Peyer's patch (tissue), 4 donors: Measurements from ENCODE around the gene RGS17. TPM values are rescaled to one million over a fixed set of nuclear protein-coding genes. Genes with fewer than 3 reads are reported as not detected.
"Not testable (repeated sequence)": the region's sequence is repeated elsewhere in the genome, so short reads cannot be mapped to it uniquely, and the experiment has no call there.

Source experiments
- DNase-seq, 3 donors: peaks; one replicate each; pipeline ENCODE4 v3.0.0-alpha.2; 2017 to 2019
- H3K27ac ChIP-seq, 4 donors: fragments of 200-600 bp; sonication (generic); one replicate each; pipeline ENCODE4 v1.5.1; 2016 to 2019
- H3K27me3 ChIP-seq, 2 donors: fragments of 200-600 bp; sonication (generic); one replicate each; pipeline ENCODE4 v1.5.1; 2019
- H3K36me3 ChIP-seq, 3 donors: fragments of 200-600 bp; sonication (generic); one replicate each; pipeline ENCODE4 v1.5.1; 2016 to 2019
- H3K4me1 ChIP-seq, 4 donors: fragments of 200-600 bp; sonication (generic); one replicate each; pipeline ENCODE4 v1.5.1; 2016 to 2019
- H3K4me3 ChIP-seq, 4 donors: fragments of 200-600 bp; sonication (generic); 1 replicate in 3 of 4; 2 replicates in 1 of 4; pipeline ENCODE4 v1.5.1; 2016 to 2019; ENCODE audit warnings: mild to moderate bottlenecking in 1 of 4
- H3K9me3 ChIP-seq, 4 donors: fragments of 200-600 bp; sonication (generic); one replicate each; pipeline ENCODE4 v1.5.1; 2016 to 2019; ENCODE audit warnings: mild to moderate bottlenecking in 1 of 4
- CTCF ChIP-seq, 6 experiments: fragments of 450-650 bp in 4 of 6; fragments of 200-600 bp in 2 of 6; sonication (generic) in 1 of 6; IDR thresholded peaks; one replicate each; pipeline ENCODE4 v1.5.1; 2017 to 2019; ENCODE audit warnings: antibody characterized with exemption in 6 of 6, mild to moderate bottlenecking in 3 of 6, moderate library complexity in 1 of 6
- POLR2A ChIP-seq, 2 donors: fragments of 450-650 bp; IDR thresholded peaks; one replicate each; pipeline ENCODE4 v1.5.1; 2017; ENCODE audit warnings: antibody characterized with exemption in 2 of 2, mild to moderate bottlenecking in 2 of 2, moderate library complexity in 2 of 2
- total RNA-seq, 4 donors: library from RNA; depleted of rRNA; stranded (reverse); fragments of >200 nt; gene quantifications; one replicate each; pipeline ENCODE4 v1.1.0, GENCODE V29; 2016

RGS17 gene
- total RNA-seq, 4 donors from 2014 or later: 0.18 to 2.5 (median 0.67) TPM; not detected in 1

- no peak overlapping the region for H3K4me3 ChIP-seq
- H3K9me3 ChIP-seq: no peaks in the 10 kb centered on the region
- no peak overlapping the region for H3K27ac ChIP-seq
- no peaks in the 10 kb centered on the region for H3K4me1 ChIP-seq
- H3K27me3 ChIP-seq: no peaks in the 10 kb centered on the region
- DNase-seq: no peak
- H3K36me3 ChIP-seq: peaks cover 0 to 65% (median 0%) of the 10 kb centered on the region in 3 donors
- TF ChIP-seq POLR2A (IDR thresholded peaks at IDR 0.05) (no peak), CTCF (IDR thresholded peaks at IDR 0.05) (no peak)
These were observed 137.7 kb downstream of the RGS17 start for GRCh38 chr6:152993431-152993830.

GRCh38 chr6:152986978-152987377 lies 144.1 kb downstream of the RGS17 start:
- H3K36me3 ChIP-seq: peaks cover 0 to 21% (median 0%) of the 10 kb centered on the region in 3 donors
- H3K4me1 ChIP-seq: peaks cover 0 to 18% (median 10%) of the 10 kb centered on the region in 4 donors
- no peak overlapping the region for H3K4me3 ChIP-seq
- H3K27me3 ChIP-seq: no peaks in the 10 kb centered on the region
- no peak overlapping the region for H3K27ac ChIP-seq
- no peaks in the 10 kb centered on the region for H3K9me3 ChIP-seq
- no peak for DNase-seq
- TF ChIP-seq POLR2A (IDR thresholded peaks at IDR 0.05): no peak
- TF ChIP-seq CTCF (IDR thresholded peaks at IDR 0.05): no peak

- not testable (repeated sequence) for H3K9me3 ChIP-seq, H3K36me3 ChIP-seq, H3K27ac ChIP-seq, DNase-seq, H3K27me3 ChIP-seq, H3K4me3 ChIP-seq
- H3K4me1 ChIP-seq: peaks cover 0 to 29% (median 14%) of the 10 kb centered on the region in 4 donors
These were observed 145.8 kb downstream of the RGS17 start for GRCh38 chr6:152985300-152985699.

GRCh38 chr6:152984513-152984872 lies 146.6 kb downstream of the RGS17 start:
- Histone ChIP-seq H3K4me1 (peaks cover 0 to 29% (median 14%) of the 10 kb centered on the region in 4 donors), H3K9me3 (no peaks in the 10 kb centered on the region), H3K4me3 (peak overlapping the region; percentile 64 to 91 (median 73)), H3K27me3 (no peaks in the 10 kb centered on the region), H3K36me3 (no peaks in the 10 kb centered on the region), H3K27ac (peak overlapping the region; percentile 77 to 94 (median 86))
- TF ChIP-seq POLR2A (IDR thresholded peaks at IDR 0.05): no peak
- TF ChIP-seq CTCF (IDR thresholded peaks at IDR 0.05): no peak
- DNase-seq: no peak

GRCh38 chr6:152983637-152984512 lies 147.2 kb downstream of the RGS17 start:
- DNase-seq: peak; percentile 64 to 96 (median 93)
- Histone ChIP-seq H3K36me3 (no peaks in the 10 kb centered on the region), H3K4me3 (peak overlapping the region; percentile 64 to 91 (median 73)), H3K9me3 (no peaks in the 10 kb centered on the region), H3K27ac (peak overlapping the region; percentile 77 to 94 (median 86)), H3K27me3 (no peaks in the 10 kb centered on the region), H3K4me1 (peaks cover 0 to 29% (median 14%) of the 10 kb centered on the region in 4 donors)
- no peak for TF ChIP-seq CTCF (IDR thresholded peaks at IDR 0.05)
- TF ChIP-seq POLR2A (IDR thresholded peaks at IDR 0.05): peak in 1 of 2 donors; percentile 5

GRCh38 chr6:152982904-152983636 lies 148.0 kb downstream of the RGS17 start, which contains the start of gene FBXO5:
FBXO5 (minus strand) TSS chr6:152983041; CDS start chr6:152982959, 82 bp downstream.
- DNase-seq: peak; percentile 96 to 99 (median 98)
- peaks cover 0 to 29% (median 14%) of the 10 kb centered on the region in 4 donors for H3K4me1 ChIP-seq

More at GRCh38 chr6:152982904-152983636, 148.0 kb downstream of the RGS17 start, which contains the start of gene FBXO5:
- no peaks in the 10 kb centered on the region for H3K36me3 ChIP-seq
- H3K27me3 ChIP-seq: no peaks in the 10 kb centered on the region
- H3K9me3 ChIP-seq: no peaks in the 10 kb centered on the region
- TF ChIP-seq POLR2A (IDR thresholded peaks at IDR 0.05): peak; percentile 43 to 48
- TF ChIP-seq CTCF (IDR thresholded peaks at IDR 0.05): no peak
- peak within 1 kb of the TSS; percentile 77 to 94 (median 86) for H3K27ac ChIP-seq
- peak within 1 kb of the TSS; percentile 64 to 91 (median 73) for H3K4me3 ChIP-seq
